HG03045 (cell line): ENCODE measurements around the gene FH.

Source experiments
- ATAC-seq: cut with Tn5 transposase; IDR thresholded peaks from one replicate; pipeline ENCODE4 v1.9.1; 2021; ENCODE audit warnings: mild to moderate bottlenecking, moderate library complexity; ENCODE audit not compliant: unreplicated experiment

Gene FH

DNA sequence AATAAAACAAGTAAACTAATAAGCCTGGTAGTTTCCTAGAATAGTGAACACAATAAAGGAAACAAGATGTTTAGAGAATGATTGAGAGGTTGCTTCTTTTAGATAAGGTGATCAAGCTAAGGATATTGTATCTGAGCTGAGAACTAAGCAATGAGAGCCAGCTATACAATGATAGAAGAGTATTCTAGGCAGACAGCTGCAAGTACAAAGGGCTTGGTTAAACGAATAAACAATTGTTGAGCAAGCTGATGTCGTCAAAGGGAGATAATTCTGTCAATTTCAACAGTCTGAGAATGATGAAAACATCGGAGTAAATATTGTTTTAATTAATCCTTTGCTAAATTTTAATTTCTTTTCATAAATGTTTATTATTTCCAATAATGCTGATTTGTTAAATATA lies 5.5 kb upstream of the FH start:
- no peak for ATAC-seq

DNA sequence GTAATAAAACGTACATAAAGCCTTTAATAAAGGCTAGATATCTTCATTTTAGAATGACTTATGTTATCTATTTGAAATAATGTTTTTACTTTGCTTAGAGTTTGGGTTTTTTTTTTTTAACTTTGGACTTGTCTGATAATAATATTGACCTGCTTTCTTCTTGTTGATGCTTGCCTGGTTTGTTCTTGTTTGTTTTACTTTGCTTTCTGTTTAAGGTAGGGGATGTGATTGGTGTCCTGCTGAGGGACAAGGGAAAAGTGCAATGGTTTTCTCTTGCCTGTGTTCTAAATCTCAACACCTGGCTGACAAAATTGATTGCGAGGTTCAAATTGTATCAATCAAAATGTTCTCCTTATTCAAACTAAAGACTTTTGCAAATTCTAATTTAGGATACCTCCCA lies 2.2 kb upstream of the FH start:
- ATAC-seq: no peak

DNA sequence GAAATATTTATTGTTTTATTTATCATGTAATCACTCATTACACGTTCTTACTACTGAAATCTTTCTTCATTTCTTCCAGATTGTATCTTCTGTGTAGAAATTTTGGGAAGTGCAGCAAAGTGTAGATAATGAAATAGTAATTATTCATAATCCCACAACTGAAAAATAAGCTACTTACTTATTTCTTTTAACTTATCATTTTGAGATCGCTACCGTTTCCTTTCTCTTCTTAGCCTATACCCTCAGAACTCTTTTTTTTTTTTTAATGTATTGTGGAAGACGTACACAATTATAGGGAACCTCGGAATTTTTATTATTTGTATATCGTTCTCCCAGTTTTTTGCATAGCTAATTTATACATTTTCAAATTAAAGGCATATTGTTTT lies 518 bp upstream of the FH start:
- no peak for ATAC-seq

DNA sequence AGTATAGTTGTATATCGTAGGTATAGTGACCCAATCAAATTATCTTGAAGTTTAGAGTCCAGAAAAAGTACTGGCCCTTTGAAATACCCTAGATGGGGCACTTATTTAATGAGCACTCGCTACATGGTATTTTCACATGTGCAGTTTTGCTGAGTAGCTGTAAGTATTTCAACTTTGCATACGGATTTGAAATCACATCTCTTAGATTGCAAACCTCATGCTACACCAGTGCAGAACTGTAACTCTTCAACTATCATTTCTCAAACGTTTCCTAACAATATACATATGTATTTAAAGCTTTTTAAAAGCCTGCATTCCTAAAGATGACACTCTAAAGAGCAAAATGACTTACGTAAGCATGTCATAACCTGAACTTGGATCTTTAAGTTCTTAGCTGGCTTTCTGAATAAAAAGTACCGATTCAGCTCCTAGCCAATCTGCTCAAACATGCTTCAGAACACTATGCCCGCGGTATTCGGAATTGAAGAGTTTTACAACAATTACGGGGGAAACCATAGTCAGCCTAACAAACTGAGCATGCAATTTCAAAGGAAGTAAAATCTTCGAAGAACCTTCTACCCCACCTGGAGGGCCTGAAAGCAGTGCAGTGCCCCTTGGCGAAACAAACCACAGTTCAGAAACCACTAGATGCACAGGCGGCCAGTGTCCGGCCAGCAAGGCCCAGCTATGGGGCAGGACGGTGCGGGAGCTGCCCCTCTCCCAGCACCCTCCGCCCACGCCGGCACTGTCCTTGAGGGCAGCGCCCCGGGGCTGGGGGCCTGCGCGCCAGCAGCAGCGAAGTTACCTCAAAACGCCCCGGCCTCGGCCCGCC lies 863 bp downstream of the FH start:
- ATAC-seq: peak; percentile 33

DNA sequence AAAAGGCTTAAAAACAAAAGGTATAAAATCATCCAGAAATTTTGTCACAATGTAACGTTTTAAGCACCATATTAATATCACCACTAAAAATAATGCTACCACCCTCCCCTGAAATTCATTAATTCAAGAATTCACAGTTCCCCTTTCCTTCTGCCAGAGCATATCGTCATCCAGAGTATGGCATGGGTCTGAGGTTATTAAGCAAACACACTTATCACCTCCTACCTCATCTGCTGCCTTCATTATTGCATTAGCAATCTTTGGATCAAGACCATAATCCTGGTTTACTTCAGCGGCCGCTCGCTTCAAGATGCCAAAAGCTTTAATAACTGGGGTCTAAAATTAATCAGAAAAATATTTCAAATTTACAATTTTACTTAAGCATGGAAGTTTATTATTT lies 6.2 kb downstream of the FH start:
- ATAC-seq: no peak

DNA sequence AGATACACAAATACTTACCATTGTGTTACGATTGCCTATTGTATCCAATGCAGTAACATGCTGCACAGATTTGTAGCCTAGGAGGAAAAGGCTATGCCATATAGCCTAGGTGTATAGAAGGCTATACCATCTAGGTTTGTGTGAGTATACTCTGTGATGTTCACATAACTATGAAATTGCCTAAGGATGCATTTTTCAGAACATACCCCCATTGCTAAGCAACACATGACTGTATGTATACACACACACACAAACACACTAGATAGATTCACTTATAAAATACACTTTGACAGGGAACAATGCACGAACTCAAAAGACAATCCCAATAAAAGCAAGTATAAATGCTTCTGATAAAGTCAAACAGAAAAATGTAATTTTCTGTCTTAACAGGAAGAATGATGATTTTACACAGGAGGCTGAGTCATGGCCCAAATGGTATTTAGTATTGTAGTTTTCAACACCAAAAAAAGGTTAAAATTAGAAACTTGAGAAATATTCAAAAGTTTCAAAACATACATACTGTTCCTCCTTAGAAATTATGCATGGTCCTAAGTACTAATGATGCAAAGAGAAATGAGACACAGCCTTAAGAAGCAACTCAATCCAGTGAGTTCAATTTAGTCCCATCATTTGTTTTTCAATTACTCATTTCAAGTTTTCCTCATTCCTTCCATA lies 12.2 kb downstream of the FH start:
- ATAC-seq: no peak

DNA sequence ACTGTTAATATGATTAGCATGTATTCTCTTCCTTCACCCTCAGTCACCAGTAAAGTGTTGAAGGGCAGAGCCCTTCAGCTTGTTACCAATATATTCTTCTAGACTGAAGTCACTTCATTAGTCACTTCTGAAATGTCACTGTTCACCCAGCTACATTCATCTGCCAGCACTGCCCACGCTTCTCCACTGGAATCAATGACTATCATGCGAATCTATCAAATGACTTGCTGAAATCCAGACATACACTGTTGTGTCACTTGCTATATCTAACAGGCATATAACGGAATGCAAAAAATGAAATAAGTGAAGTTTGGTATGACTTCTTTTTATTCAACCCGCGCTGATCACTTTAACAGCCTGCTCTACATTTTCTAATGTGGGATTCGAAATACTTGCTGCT lies 16.1 kb downstream of the FH start:
- no peak for ATAC-seq

DNA sequence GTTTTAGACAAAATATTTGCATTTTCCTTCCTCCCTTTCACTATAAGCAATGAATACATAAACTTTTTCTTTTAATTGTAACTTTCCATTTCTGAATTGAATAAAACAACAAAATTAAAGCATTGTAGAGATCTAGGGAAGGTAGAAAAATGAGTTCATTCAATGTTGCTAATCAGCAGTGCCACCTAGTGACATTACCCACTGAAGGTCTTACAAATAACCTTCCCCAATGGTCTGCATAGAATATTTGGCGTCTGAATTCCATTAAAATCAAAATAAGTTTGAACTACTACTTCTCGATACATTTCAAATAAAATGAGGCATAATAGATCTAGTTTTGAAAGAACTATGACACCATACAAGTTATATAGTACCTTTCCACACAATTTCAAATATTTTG lies 19.6 kb downstream of the FH start:
- ATAC-seq: no peak

DNA sequence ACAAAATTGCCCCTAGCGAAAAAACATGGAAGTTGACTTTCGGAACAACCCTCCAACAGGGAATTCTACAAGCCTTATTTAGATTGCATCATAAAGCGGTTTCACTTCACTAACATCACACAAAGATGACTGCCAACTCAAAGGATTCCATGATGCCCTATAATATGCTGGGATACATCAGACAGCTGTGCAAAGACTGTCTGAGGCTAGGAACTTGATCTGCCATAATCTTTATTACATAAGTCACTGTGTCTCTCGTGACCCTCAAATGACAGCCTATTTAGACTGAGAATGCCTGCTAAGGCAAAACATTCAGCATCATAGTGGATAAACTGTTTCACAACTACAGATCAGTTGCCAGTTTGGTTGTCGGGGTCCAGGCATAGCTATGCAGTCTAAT lies 23.8 kb downstream of the FH start:
- ATAC-seq: no peak

DNA sequence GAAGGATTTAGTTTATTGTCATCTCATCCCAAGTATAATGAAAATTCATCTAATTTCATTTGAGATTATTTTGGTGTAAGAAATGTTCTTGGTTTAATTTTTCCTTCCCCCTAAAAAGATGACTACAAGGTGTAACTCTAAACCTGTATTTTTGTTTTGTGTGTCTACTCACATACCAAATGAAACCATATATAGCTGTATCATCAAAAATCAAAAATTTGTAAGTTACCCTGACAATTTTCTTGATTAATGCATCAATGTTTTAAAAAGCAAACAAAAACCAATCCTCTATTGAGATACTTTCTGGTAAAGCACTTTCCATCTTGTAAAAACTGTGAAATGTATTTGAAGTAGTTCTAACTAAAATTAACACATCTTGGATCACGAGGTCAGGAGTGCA lies 30.8 kb downstream of the FH start:
- no peak for ATAC-seq

DNA sequence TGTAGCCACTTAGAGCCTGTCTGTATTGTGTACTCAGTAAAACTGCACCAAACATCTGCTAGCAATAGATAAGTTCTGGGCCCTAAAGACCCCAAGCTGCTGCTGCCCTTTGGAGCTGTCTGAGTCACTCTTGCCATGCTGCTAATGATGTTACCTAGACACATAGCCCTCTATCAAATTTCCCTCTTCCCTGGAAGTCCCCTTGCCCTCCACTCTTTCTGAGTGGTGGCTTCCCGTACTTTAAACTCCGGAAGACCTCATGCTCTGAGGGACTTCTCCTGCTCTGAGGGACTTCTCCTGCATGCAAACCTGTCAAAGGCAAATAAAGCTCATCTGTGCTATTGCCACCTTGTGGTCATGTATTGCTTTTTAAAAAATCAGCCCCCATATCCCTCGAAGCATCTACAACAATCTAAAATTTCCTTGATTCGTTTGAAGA lies 34.0 kb downstream of the FH start:
- ATAC-seq: peak; percentile 53

DNA sequence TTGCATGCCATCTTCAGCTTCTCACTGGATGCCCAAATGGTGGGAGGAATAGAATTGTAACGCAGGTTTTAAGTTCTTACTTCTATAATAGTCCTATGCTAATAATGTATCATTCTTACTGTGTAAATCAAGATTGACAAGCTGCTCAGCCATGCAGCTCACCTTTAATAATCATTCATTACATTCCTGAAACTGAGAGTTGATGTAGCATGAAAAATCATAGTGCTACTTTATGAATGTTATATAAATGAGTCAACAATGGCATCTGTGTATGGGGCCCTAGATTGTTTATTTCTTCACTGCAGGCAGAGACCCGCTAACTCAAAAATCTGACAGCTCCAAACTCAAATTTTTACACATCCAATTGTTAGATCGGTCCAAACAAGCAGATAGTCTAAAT lies 34.4 kb downstream of the FH start:
- ATAC-seq: peak; percentile 65

DNA sequence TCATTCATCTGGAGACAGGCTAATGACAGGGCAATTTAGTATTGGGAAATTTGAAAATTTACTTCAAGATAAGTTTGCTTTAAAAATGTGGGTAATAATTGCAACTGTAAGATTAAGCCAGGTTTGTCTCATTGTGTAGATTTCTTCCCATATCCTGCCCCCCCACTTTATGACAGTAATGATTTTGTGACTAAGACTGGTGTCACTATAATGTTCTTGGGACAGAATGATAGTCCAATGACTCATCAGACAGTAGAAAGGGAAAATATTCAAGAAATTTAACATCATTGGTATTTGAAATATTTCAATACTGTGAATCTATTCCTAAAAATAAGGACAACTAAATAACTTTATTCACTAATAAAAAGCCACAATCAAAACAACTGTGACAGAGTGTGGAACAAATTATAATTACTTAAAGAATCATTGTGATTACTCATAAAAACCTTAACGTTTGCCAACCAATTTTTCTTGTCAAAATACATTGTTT lies 36.7 kb downstream of the FH start:
- no peak for ATAC-seq

DNA sequence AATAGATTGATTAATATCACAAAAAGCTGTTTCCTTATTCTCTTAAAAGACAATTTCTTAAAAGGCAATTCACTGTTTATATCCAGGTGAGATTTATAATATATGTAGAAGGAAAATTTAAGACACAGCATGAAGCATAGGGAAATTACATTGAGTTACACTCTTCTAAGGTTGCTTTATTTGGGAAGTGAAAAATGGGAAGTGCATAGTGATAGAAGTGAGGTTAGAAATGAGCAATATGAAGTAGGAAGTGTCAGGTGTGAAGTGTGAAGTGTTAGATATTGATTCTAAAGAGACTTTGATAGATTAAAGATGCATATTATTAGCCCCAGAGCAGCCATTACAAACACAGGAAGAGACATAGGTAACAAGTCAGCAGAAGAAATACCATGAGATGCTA lies 40.3 kb downstream of the FH start:
- ATAC-seq: no peak

DNA sequence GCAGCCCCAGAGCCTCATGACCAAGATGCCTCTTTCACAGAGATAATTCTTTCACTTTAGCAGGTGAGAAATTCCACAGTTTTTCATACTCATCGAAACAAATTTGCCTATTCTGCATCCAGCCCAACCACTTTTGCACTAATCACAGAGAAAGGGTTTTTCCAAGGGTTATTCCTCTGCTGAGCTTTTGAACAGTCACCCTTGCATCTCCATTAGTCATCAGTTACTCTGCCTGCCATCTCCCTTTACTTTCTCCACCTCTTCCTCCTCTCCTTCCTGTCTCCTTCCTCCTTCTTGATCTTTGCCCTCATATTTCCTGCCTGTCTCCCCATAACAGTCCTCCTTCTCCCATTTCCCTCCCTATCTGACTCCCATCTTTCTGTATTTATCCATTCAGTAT lies 43.9 kb downstream of the FH start:
- ATAC-seq: peak; percentile 62

DNA sequence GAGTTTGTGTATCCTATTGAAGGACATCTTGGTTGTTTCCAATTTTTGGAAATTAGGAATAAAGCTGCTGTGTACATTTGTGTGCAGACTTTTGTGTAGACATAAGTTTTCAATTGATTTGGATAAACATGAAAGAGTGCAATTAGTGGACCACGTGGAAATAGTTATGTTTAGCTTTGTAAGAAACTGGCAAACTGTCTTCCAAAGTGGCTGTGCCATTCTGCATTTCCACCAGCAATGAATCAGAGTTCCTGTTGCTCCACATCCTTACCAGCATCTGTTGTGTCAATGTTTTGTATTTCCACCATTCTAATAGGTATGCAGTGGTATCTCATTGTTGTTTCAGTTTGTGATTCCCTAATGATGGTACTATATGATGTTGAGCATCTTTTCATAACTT lies 46.5 kb downstream of the FH start:
- ATAC-seq: no peak

DNA sequence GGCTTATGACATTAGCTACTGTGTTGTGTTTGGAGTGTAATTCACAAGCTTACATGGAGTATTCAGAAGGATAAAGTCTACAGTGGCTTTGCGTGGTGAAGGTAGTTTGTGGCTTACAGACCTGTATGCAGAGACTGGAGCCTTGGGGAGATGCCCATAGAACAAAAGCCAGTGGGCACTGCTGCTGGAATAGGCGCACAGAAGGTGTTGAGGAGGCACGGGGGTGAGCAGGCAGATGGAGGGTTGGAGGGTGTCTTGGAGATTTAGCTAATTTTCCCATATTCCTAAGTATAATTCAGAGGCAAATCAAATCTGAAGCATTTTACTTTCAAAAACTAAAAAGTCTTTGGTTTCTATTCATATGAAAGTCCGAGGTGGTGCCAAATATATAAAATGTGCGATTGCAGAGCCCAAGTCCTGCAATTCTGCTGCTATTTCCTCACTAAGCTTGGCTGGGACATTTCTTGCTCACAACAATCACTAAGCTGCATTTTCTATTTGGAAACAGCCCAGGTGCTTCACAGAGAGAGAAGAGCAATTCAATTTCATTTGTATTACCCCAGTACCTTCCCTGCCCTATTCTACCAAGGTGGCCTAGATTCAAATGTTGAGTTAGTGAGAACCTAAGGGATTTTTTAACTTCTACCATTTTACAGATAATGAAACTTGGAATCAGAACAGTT lies 48.5 kb downstream of the FH start:
- ATAC-seq: no peak

DNA sequence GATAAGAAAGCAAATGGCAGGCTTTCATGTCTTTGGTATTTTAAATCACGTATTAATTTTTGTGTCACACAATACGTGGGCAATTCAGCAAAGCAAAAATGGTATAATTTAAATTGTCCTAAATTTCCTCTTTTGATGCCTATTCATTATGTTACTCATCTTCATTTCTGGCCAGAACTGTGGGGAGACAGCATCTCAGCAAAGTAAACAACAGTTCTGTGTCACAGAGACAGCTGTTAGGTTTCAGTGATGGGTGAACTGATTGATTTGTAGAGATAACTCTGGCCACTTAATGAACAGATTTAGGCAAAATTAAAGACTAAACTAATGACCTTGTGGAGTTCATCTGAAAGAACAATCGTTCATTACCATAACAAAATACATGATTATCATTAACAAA lies 49.2 kb downstream of the FH start:
- no peak for ATAC-seq

DNA sequence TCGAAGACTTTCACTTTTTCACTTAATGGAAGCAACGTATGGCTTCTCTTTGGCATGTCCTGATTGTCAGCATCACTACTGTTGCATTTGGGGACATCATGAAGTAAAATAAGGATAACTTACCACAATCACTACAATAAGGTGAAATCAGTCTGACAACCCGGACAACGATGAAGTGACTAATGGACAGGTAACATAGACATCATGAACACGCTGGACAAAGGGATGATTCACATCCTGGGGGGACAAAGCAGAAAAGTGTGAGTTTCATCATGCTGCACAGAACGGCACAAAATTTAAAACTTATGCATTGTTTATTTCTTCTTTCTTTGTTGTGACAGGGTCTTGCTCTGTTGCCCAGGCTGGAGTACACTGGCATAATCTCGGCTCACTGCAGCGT lies 53.9 kb downstream of the FH start:
- ATAC-seq: no peak

DNA sequence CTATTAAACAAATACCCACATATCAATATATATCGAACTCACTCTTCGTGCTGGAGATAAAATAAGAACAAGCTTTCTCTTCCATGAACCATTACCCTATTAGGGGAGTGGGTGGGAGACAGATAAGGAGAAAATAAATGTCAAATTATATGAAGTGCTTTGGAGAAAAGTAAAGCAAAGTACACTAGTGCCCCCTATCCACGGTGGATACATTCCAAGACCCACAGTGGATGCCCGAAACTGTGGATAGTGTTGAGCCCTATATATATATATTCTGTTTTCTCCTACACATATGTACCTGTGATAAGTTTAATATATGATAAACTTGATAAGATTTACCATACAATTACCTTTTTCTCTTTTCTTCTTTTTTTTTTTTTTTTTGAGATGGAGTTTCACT lies 54.6 kb downstream of the FH start:
- no peak for ATAC-seq

DNA sequence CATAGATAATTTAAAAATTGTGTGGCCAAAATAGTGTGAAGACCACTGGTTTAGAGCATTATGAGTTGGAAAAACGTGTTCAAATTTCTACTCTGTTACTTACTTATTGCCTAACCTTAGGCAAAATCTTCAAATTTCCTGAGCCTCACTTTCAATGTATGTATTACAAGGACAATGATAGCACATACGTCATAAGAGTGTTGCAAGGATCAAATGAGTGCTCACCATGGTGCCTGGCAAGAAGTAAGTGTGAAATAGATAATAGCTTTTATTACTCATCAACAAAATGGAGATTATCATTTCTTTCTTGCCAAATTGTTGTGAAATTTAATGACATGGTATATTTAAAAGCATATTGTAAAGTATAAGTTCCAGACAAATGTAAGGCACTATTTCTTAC lies 57.2 kb downstream of the FH start:
- ATAC-seq: no peak
